Measurements from ENCODE around the gene RNU2-63P. TPM values are rescaled to one million over a fixed set of nuclear protein-coding genes. Genes with fewer than 3 reads are reported as not detected.
"Not testable (repeated sequence)": the region's sequence is repeated elsewhere in the genome, so short reads cannot be mapped to it uniquely, and the experiment has no call there.

RNU2-63P gene
- total RNA-seq, 1 experiment from 2014 or later: not detected

DNA sequence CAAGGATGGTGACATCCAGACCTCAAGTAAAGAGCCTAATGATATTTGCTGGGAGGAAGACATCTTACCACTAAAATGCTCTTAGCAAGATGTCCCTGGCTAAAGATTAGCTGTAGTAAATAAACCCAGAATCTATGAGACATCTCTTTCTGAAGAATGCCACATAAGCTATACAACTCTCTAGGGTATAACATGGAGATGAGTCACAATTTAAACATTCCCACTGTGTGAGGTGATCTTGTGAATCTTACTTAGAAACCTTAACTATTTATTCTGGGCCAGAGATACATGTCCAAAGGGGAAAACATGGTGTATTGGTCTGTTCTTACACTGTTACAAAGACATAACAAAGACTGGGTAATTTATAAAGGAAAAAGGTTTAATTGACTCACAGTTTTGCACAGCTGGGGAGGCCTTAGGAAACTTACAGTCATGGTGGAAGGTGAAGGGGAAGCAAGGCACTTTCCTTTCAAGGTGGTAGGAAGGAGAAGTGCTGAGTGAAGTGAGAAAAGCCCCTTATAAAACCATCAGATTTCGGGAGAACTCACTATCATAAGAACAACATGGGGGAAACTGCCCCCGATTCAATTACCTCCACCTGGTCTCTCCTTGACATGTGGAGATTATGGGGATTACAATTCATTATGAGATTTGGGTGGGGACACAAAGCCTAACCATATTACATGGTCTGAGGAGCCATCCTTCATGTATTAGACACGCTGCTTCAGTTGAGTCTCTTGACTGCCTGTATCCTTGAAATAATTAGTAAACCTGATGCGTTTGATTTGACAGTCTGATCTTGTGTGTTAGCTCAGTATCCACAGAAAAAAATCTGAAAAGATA is 22.1 kb upstream of the RNU2-63P start:
- no peaks in the 10 kb centered on the region for H3K27me3 ChIP-seq

DNA sequence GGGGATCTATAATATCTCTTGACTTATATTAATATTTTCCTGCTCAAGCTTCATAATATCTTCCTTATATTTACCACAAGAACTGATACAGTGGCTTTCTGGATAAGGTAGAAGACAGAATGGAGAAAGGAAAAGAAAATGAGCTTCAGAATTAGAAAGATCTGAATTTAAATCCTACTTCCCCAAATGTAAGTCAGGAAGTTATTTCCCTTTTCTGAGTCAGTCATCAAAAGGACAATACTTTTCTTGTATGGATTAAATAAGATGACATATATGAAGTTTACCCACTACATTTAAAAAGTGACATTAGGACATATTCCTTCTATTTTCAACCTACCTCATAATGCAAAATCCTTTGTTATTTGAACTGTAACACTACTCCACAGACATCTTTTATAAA is 20.3 kb upstream of the RNU2-63P start:
- no peaks in the 10 kb centered on the region for H3K27me3 ChIP-seq

More for the DNA sequence above, 22.1 kb upstream of the RNU2-63P start:
- peaks cover 11% of the 10 kb centered on the region for H3K36me3 ChIP-seq
- no peak overlapping the region for H3K4me3 ChIP-seq
- DNase-seq: no peak
- no peaks in the 10 kb centered on the region for H3K9me3 ChIP-seq

DNA sequence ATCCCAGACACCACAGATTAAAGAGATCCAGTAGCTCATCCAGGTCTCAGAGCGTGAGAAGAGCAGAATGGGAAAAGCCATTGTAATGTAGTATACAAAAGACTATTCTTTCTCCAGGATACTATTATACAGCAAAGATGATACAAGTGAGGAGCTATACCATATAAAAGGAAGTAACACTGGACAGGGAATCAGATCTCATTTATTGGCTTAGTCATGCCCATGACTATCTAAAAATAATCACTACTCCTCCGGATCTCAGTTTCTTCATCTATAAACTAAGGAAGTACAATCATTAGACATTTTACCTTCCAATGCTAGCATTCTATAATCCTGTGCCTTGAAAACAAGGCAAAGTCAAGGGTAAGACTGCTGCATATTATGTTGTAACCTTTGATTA is 19.8 kb upstream of the RNU2-63P start:
- Histone ChIP-seq H3K4me3 (no peak overlapping the region), H3K9me3 (no peaks in the 10 kb centered on the region), H3K27me3 (no peaks in the 10 kb centered on the region), H3K36me3 (peaks cover 19% of the 10 kb centered on the region)
- no peak for DNase-seq

More for the DNA sequence above, 20.3 kb upstream of the RNU2-63P start:
- peaks cover 19% of the 10 kb centered on the region for H3K36me3 ChIP-seq
- no peak for DNase-seq
- H3K4me3 ChIP-seq: no peak overlapping the region
- H3K9me3 ChIP-seq: no peaks in the 10 kb centered on the region

GRCh38 chr2:88032070-88032702 is 15.8 kb upstream of the RNU2-63P start:
- Histone ChIP-seq H3K4me3 (no peak overlapping the region), H3K36me3 (peaks cover 35% of the 10 kb centered on the region), H3K9me3 (no peaks in the 10 kb centered on the region), H3K27me3 (no peaks in the 10 kb centered on the region)
- no peak for DNase-seq

- peaks cover 26% of the 10 kb centered on the region for H3K36me3 ChIP-seq
- H3K9me3 ChIP-seq: no peaks in the 10 kb centered on the region
- no peaks in the 10 kb centered on the region for H3K27me3 ChIP-seq
- H3K4me3 ChIP-seq: no peak overlapping the region
- no peak for DNase-seq
Measured at GRCh38 chr2:88028931-88029330, 12.6 kb upstream of the RNU2-63P start.

DNA sequence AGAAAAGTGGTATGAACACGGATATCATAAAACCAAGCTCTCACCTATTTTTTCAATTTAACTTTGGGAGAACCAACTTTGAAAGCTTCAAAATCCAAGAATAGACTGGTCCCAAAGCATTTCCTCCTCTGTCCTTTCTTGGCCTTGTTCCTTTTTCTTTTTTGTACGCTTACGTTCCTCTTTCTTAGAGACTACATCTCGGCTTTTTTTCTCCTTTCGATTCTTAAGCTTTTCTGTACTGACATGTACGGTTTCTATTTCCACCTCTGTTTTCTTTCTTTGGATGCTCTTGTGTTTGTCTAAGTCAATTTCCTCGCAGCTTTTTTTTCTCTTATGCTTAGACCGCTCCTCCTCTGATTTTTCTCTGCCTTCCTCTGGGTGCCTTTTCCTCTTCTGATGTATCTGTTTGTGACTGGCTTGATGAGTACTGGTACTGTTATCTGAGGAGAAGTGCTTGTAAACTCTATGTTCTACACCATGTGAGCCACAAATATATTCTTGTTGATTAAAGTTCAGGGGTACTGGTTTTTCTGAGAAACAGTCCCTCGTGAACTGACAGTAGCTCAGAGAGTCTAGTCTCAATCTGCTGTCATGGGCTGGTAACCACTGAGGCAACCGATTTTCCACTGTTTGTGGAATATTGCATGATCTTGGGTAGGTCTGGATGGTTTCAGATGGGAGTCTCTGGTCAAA is 11.5 kb upstream of the RNU2-63P start:
- H3K9me3 ChIP-seq: no peaks in the 10 kb centered on the region
- DNase-seq: no peak
- peaks cover 23% of the 10 kb centered on the region for H3K36me3 ChIP-seq
- no peak overlapping the region for H3K4me3 ChIP-seq
- no peaks in the 10 kb centered on the region for H3K27me3 ChIP-seq

- Histone ChIP-seq H3K4me3 (no peak overlapping the region), H3K36me3 (peaks cover 9% of the 10 kb centered on the region), H3K9me3 (no peaks in the 10 kb centered on the region), H3K27me3 (no peaks in the 10 kb centered on the region)
- no peak for DNase-seq
Measured at GRCh38 chr2:88024509-88024908, 8.2 kb upstream of the RNU2-63P start.

DNA sequence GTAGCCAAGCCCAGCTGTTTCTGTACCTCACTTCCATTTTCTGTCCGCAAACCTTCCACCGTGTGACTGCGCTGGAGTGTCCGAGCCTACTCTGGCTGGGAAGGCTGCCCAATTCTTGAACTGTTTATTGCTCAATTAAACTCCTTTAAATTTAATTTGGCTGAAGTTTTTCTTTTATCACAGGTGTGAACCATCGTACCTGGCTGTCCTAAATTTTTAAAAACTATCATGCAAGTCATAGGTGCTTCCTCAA is 6.2 kb upstream of the RNU2-63P start:
- peaks cover 4% of the 10 kb centered on the region for H3K36me3 ChIP-seq
- no peak for DNase-seq
- H3K9me3 ChIP-seq: no peaks in the 10 kb centered on the region
- no peaks in the 10 kb centered on the region for H3K27me3 ChIP-seq
- no peak overlapping the region for H3K4me3 ChIP-seq

DNA sequence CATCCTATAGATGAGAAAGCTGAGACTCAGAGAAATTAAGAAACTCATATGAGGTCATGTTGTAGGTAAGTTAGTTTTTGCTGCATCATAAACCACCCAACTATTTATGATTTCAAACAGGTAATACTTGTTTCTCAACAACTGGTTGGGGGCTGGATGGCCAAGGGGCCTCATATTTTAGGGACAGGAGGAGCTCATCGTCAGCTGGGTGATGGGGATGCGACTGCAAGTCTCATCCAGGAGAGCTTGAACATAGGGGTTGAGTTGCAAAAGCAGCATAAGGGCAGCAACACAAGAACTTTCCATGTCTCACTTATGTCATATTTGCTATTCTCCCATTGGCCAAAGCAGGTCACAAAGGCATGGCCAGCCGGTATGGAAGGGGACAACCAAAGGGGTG is 3.6 kb upstream of the RNU2-63P start:
- DNase-seq: no peak
- no peaks in the 10 kb centered on the region for H3K36me3 ChIP-seq
- no peaks in the 10 kb centered on the region for H3K27me3 ChIP-seq
- no peaks in the 10 kb centered on the region for H3K9me3 ChIP-seq
- H3K4me3 ChIP-seq: no peak overlapping the region

- no peak for DNase-seq
- Histone ChIP-seq H3K36me3 (no peaks in the 10 kb centered on the region), H3K27me3 (no peaks in the 10 kb centered on the region), H3K9me3 (no peaks in the 10 kb centered on the region), H3K4me3 (no peak overlapping the region)
Measured at GRCh38 chr2:88018909-88019308, 2.6 kb upstream of the RNU2-63P start.

- not testable (repeated sequence) for H3K27me3 ChIP-seq, H3K36me3 ChIP-seq, H3K9me3 ChIP-seq, H3K4me3 ChIP-seq, DNase-seq
Measured at GRCh38 chr2:88018077-88018805, 1.9 kb upstream of the RNU2-63P start.

GRCh38 chr2:88017780-88018038 is 1.4 kb upstream of the RNU2-63P start:
- not testable (repeated sequence) for H3K27me3 ChIP-seq, H3K4me3 ChIP-seq, DNase-seq, H3K36me3 ChIP-seq, H3K9me3 ChIP-seq

GRCh38 chr2:88016960-88017779 is 823 bp upstream of the RNU2-63P start:
- Histone ChIP-seq H3K4me3 (peak overlapping the region; percentile 31), H3K36me3 (no peaks in the 10 kb centered on the region), H3K9me3 (no peaks in the 10 kb centered on the region), H3K27me3 (no peaks in the 10 kb centered on the region)
- DNase-seq: no peak

GRCh38 chr2:88011011-88011410 is 5.3 kb downstream of the RNU2-63P start:
- Histone ChIP-seq H3K27me3 (no peaks in the 10 kb centered on the region), H3K4me3 (no peak overlapping the region), H3K36me3 (no peaks in the 10 kb centered on the region), H3K9me3 (no peaks in the 10 kb centered on the region)
- DNase-seq: no peak

GRCh38 chr2:88010136-88010535 is 6.2 kb downstream of the RNU2-63P start:
- no peaks in the 10 kb centered on the region for H3K27me3 ChIP-seq
- H3K4me3 ChIP-seq: no peak overlapping the region
- DNase-seq: no peak
- no peaks in the 10 kb centered on the region for H3K36me3 ChIP-seq
- no peaks in the 10 kb centered on the region for H3K9me3 ChIP-seq

- no peak for DNase-seq
- H3K9me3 ChIP-seq: no peaks in the 10 kb centered on the region
- H3K36me3 ChIP-seq: no peaks in the 10 kb centered on the region
- no peak overlapping the region for H3K4me3 ChIP-seq
- H3K27me3 ChIP-seq: no peaks in the 10 kb centered on the region
Measured at GRCh38 chr2:88006912-88007439, 9.4 kb downstream of the RNU2-63P start.
